Measurements from ENCODE around the gene DGKD. TPM values are rescaled to one million over a fixed set of nuclear protein-coding genes. Genes with fewer than 3 reads are reported as not detected.

DGKD gene
- total RNA-seq, 6 donors from 2014 or later: 50.0 to 141 (median 75.6) TPM

DNA sequence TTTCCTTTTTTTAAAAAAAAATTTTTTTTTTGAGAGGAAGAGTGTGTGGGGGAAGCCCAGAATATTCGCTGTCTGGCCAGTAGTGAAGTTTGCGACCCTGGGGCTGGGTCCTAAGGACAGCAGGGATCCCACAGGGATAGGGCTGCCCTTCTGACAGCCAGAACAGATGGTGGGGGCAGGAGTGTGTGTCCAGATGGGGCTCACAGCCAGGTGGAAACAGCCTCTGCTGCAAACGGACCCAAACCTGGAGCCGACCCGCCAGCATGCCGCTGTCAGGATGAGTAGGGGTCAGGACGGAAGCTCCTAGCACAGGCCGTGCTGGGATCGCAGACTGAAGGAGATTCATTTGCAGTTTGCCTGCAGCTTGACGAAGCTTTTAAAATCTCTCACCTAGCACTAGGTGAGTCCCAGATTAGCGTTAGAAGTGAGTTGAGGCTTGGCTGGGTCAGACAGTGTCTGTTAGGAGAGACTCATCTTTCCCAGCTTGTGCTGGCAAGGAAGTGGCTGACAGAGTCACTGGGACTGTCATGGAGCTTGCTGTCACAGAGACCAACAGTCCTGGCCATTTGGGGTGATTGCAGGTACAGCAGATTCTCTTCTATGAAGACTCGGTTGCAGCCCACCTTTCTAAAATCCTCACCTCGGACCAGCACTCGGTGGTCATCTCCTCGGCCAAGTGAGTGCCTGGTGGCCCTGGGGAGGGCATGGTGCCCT is 93.4 kb downstream of the DGKD start:
- H3K4me3 ChIP-seq: no peak overlapping the region
- no peak for DNase-seq
- no peak overlapping the region for H3K27ac ChIP-seq

GRCh38 chr2:233448220-233448559 is 93.9 kb downstream of the DGKD start:
- Histone ChIP-seq H3K27me3 (no peaks in the 10 kb centered on the region), H3K36me3 (peaks cover 22 to 90% (median 76%) of the 10 kb centered on the region in 4 donors), H3K9me3 (no peaks in the 10 kb centered on the region), H3K4me1 (peaks cover 0 to 10% (median 0%) of the 10 kb centered on the region in 4 donors), H3K4me3 (no peak overlapping the region), H3K27ac (no peak overlapping the region)
- 87% methylated on average over 11 of the region's 11 CpGs for WGBS, 2 donors
- DNase-seq (no peak), ATAC-seq (ENCODE audit: low FRiP score in 2 of 2) (no peak)
- no peak for TF ChIP-seq POLR2AphosphoS5 (IDR thresholded peaks at IDR 0.05)
- TF ChIP-seq EP300 (IDR thresholded peaks at IDR 0.05): no peak
- no peak for TF ChIP-seq POLR2A (IDR thresholded peaks at IDR 0.05)
- TF ChIP-seq, protein P1, sequence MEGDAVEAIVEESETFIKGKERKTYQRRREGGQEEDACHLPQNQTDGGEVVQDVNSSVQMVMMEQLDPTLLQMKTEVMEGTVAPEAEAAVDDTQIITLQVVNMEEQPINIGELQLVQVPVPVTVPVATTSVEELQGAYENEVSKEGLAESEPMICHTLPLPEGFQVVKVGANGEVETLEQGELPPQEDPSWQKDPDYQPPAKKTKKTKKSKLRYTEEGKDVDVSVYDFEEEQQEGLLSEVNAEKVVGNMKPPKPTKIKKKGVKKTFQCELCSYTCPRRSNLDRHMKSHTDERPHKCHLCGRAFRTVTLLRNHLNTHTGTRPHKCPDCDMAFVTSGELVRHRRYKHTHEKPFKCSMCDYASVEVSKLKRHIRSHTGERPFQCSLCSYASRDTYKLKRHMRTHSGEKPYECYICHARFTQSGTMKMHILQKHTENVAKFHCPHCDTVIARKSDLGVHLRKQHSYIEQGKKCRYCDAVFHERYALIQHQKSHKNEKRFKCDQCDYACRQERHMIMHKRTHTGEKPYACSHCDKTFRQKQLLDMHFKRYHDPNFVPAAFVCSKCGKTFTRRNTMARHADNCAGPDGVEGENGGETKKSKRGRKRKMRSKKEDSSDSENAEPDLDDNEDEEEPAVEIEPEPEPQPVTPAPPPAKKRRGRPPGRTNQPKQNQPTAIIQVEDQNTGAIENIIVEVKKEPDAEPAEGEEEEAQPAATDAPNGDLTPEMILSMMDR (IDR thresholded peaks at IDR 0.05): peak in 1 of 6 experiments; percentile 13

More for the DNA sequence above, 93.4 kb downstream of the DGKD start:
- peaks cover 22 to 85% (median 72%) of the 10 kb centered on the region in 4 donors for H3K36me3 ChIP-seq
- peaks cover 0 to 10% (median 0%) of the 10 kb centered on the region in 4 donors for H3K4me1 ChIP-seq
- no peaks in the 10 kb centered on the region for H3K27me3 ChIP-seq
- no peak for ATAC-seq (ENCODE audit: low FRiP score in 2 of 2)
- no peaks in the 10 kb centered on the region for H3K9me3 ChIP-seq
- 96 to 97% methylated on average over 9 to 15 of the region's 15 CpGs for WGBS, 2 donors
- no peak for TF ChIP-seq EP300 (IDR thresholded peaks at IDR 0.05)
- TF ChIP-seq POLR2A (IDR thresholded peaks at IDR 0.05): no peak

- Histone ChIP-seq H3K4me1 (peaks cover 0 to 9% (median 0%) of the 10 kb centered on the region in 4 donors), H3K36me3 (peaks cover 22 to 94% (median 79%) of the 10 kb centered on the region in 4 donors), H3K27ac (no peak overlapping the region), H3K27me3 (no peaks in the 10 kb centered on the region), H3K4me3 (no peak overlapping the region), H3K9me3 (no peaks in the 10 kb centered on the region)
- WGBS, 2 donors: 91 to 96% methylated on average over 4 of the region's 4 CpGs
- DNase-seq (no peak), ATAC-seq (ENCODE audit: low FRiP score in 2 of 2) (no peak)
- TF ChIP-seq EP300 (IDR thresholded peaks at IDR 0.05): no peak
- TF ChIP-seq, protein P1 (IDR thresholded peaks at IDR 0.05): no peak
- TF ChIP-seq POLR2A (IDR thresholded peaks at IDR 0.05): no peak
These were observed 94.3 kb downstream of the DGKD start for GRCh38 chr2:233448575-233448974.

DNA sequence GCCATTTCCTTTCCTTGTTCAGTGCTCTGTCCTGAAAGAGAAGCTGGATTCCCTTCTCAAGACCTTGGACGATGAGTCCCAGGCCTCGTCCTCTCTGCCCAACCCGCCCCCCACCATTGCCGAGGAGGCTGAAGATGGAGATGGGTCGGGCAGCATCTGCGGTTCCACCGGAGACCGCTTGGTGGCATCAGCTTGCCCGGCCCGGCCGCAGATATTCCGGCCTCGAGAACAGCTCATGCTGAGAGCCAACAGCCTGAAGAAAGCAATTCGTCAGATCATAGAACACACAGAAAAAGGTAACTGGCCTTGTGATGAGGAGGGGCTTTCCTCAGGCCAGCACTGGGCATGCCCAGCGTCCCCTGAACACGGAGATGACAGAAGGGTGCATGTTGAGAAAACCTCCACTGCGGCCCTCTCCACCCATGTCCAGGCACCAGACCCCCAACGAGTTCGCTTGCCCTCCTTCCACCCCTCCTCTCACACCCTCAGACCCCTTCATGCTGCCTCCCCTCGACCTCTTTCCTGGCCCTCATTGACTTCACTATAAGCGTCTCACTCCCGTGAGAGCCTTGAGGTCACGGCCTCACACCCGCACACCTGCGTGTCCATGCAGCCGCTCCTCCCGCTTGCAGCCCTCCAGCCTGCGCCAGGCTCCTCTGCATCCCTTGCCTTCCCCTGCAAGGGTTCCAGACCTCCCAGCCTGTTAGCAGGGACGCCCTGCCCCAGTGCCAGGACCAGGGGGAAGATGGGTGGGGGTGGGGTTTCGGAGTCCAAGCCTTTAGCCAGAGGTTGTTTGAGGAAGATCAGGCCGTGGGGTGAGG is 95.0 kb downstream of the DGKD start:
- WGBS, 2 donors: 65 to 84% methylated on average over 22 to 31 of the region's 31 CpGs

More for the DNA sequence above, 95.0 kb downstream of the DGKD start:
- ATAC-seq (ENCODE audit: low FRiP score in 2 of 2) (peak in 1 of 2 donors; percentile 57), DNase-seq (peak; percentile 41 to 75)
- Histone ChIP-seq H3K4me3 (no peak overlapping the region), H3K36me3 (peaks cover 22 to 97% (median 82%) of the 10 kb centered on the region in 4 donors), H3K4me1 (peaks cover 0 to 6% (median 0%) of the 10 kb centered on the region in 4 donors), H3K27ac (no peak overlapping the region), H3K27me3 (no peaks in the 10 kb centered on the region), H3K9me3 (no peaks in the 10 kb centered on the region)
- TF ChIP-seq EP300 (IDR thresholded peaks at IDR 0.05) (no peak), POLR2AphosphoS5 (IDR thresholded peaks at IDR 0.05) (no peak), POLR2A (IDR thresholded peaks at IDR 0.05) (no peak)
- TF ChIP-seq, protein P1 (IDR thresholded peaks at IDR 0.05): peak; percentile 36 to 65 (median 48)
